ENCODE measurements around the gene SPTBN1.

- TF ChIP-seq CTCF (IDR thresholded peaks at IDR 0.05) (no peak), EP300 (IDR thresholded peaks at IDR 0.05) (no peak)
These were observed 174.1 kb downstream of the SPTBN1 start for GRCh38 chr2:54629914-54630857.

Data from ovary (tissue), 3 donors.